Germinal center (tissue), 1 donor: Measurements from ENCODE around the gene ANKRD13B.

Experiments
- DNase-seq: peaks from one replicate; pipeline ENCODE4 v3.0.0; 2012; ENCODE audit warnings: mixed read lengths, low spot score

ANKRD13B gene

DNA sequence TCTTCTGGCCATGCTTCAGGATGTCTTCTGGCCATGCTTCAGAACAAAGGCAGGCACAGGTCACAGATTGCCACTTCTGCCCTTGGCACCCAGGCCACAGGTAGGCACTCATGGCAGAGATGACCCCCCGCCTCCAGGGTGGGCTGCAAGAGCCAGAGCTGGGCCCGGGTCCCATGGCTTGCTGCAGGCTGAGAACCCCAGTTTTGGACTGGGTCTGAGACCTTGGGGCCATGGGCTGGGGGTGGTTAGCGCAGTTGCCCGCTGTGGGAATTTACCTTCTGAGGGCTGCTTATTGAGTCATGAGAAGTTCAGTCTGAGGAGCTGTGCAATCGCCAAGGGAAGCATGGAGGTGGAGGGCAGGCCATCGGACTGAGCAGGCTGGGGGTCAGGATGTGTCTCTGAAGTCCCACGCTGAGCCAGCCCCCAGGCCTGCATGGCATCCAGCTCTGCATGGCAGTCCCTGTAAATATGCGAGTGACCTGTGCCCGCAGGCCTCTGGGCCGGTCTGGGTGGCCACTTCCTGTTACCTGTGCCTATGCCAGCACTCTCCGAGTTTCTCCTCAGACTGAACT, 1.7 kb downstream of the ANKRD13B start:
- DNase-seq: no peak

DNA sequence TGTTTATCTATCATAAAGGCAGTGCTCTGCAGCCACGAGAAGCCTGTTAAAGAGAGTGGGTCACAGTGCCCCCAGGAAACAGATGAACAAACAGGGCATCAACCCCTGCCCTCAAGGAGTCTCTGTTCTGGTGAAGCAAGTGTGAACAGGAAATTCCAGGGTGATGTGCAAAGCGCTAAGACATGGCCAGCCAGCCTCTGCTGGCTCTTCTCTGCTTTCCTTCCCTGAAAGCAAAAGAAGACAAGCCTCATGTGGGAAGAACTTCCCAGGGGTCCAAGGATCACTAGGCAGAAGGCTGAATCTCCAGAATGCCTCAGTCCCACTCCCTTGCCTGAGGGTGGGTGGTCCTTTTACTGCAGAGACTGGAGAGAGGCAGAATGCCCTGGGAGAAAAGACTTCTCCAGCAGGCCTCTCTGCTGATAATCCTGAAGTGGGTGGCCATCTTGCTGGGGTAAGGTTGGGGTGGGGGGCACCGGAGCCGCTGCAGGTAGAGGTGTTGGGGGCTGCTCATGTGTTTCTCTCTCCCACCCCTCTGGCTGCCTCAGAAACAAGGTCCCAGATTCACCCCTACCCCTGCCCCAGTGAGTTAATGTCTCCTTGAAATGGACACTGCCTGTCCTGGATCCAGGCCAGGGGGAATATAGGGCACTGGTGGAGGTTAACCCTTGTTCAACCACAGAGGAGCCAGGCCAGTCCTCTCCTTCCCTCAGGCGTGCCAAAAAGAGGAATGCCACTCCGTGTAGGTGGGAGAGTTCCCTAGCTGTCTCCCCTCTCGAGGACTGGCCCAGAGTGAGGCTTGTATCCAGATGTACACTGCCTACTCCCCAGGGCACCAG, 2.4 kb downstream of the ANKRD13B start:
- no peak for DNase-seq

DNA sequence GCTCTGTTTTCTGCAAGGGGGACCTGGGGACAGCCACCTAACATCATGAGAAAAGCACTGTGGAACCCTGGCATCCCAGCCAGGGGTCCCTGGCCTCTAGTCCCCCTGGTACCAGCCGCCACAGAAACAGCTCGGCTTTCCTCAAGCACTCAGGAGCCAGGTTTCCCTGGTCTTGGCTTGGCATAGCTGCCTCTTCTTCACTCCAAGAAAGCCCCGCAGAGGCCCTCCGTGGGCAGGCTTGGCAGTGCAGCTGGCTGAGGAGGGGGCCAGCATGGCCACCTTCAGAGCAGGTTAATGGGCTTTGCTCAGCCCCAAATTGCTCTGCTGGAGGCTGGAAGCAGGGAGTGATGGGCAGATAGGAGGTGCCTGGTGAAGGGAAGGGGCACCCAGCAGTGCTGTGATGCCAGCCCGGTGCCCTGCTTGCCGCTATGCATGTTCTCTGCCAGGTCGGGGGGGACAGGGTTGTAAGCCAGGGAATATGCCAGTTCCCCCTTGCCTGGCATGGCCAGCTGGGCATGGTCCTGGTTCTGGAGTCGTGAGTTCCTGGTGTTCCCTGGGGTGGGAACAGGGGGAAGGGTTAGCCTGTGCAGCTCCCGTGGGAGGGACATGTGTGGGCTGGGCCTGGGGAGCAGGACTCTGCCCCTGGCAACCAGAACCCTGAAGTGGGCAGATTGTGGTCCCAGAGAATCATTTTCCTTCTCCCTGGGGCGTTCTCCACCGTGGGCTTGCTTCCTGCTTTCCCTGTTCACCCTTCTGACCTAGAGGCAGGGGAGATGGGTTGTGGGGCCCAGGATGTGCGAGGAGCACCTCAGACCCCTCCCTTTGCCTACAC, 3.2 kb downstream of the ANKRD13B start:
- no peak for DNase-seq

DNA sequence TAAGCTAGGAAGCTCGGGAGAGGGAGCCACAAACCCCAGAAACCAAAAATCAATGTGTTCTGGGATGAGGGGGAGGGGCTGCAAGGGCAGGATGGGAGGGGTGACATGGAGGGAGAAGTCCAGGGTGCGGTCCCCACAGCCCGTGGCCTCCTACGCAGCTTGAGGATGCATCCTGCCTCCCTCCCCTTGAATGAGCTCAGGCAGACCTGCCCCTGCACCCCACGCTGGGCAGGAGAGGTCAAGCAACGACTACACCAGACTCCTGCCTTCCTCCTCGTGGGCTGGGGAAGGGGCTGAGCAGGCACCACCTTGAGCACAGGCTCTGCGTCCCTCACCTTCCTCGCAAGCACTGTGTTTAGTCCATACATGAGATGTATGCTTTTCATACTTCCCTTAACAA, 3.9 kb downstream of the ANKRD13B start:
- DNase-seq: no peak

- DNase-seq: no peak
Measured at GRCh38 chr17:29597361-29598172, 4.6 kb downstream of the ANKRD13B start.

GRCh38 chr17:29603109-29603674, 10.3 kb downstream of the ANKRD13B start:
- DNase-seq: no peak

- DNase-seq: no peak
Measured at GRCh38 chr17:29607557-29608195, 14.7 kb downstream of the ANKRD13B start.

GRCh38 chr17:29608986-29609385, 16.1 kb downstream of the ANKRD13B start:
- no peak for DNase-seq

- no peak for DNase-seq
Measured at GRCh38 chr17:29610395-29610794, 17.5 kb downstream of the ANKRD13B start.

DNA sequence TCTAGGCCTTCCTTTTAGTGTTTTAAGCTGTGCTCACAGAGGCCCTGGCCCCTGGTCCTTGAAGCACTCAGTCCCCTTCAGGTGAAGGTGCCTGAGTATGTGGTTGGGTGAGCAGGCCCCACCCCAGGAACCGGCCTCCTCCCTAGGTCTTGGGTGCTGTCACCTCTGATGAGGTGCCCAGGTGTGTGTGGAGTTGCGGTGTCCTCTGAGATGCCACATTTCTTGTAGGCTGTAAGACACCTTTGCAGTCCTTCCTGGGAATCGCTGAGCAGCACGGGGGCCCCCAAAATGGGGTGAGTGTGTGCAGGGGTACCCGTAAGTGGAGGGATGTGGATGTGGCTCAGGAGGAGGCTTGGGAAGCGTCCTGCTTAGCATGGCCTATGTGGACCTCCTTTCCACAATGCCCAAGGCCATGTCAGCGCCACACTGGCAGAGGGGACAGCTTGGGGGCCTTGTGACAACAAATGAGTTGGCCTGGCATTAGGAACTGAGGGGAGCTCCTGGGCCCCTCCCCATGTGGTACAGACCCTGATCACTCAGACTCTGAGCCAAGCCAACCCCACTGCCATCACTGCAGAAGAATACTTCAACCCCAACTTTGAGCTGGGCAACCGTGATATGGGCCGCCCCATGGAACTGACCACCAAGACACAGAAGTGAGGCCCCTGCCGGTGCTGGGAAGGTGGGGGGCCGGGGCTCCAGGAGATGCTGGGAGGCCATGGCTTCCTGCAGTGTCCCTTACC, 18.6 kb downstream of the ANKRD13B start:
- no peak for DNase-seq

- DNase-seq: no peak
Measured at GRCh38 chr17:29612094-29612403, 19.1 kb downstream of the ANKRD13B start.

- no peak for DNase-seq
Measured at GRCh38 chr17:29612404-29613280, 19.7 kb downstream of the ANKRD13B start.

- DNase-seq: peak; percentile 79
Measured at GRCh38 chr17:29613352-29613837, 20.5 kb downstream of the ANKRD13B start.

- DNase-seq: no peak
Measured at GRCh38 chr17:29613856-29614255, 20.9 kb downstream of the ANKRD13B start.

- no peak for DNase-seq
Measured at GRCh38 chr17:29614349-29615047, 21.6 kb downstream of the ANKRD13B start.

DNA sequence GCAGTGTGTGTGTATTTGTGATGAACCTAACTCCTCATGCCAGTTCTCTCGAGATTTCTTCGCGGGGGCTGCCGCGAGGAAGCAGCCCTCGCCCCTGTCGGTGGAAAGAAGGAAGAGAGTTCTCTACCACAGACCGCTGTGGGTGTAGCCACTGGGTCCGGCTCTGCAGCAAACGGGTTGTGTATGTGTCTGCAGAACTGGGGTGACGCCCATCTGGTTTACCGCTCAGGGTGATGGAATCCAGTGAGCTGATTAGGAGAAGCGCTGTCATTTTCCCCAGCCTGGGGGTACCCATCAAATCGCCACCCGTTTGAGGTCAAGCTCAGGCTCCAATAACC, 22.1 kb downstream of the ANKRD13B start:
- peak; percentile 44 for DNase-seq

DNA sequence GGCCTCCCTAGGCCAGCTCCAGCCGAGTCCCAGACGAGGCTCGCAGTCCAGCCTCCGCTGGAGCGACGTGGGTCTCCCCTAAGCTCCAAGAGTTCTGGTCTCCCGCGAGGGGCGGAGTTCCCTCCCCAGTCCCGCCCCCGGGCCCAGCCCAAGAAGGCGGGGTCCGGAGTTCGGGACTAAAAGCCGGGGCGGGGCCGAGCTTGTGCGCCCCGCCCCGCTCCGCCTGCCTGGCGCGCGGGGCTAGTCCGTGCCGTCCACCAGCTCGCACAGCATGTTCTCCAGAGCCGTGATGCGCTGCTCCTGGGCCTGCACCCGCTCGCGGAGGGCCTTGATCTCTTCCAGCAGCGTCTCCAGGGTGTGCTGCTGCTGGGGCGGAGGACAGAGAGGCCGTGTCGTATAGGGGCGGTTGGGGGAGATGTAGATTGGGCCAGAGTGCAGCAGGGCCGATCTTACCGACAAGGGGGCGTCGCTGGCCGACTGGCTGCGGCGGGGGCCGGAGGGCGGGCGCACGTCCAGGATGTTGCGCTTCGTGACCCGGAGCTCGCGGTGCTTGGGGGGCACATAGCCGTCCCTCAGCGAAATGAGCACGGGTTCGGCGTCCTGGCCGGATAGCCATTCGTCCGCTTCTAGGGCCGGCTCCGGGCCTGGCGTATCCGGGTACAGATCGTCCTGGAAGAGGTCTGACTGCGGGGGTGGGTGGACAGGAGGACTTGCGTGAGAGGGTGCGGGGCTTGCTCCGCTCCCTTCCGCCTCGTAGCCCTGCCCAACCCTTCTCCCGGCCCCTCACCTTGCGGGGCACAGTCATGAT, 22.8 kb downstream of the ANKRD13B start:
- peak; percentile 93 for DNase-seq
